Measurements from ENCODE around the gene DCP2. TPM values are rescaled to one million over a fixed set of nuclear protein-coding genes. Genes with fewer than 3 reads are reported as not detected.

DCP2 gene
- total and polyA plus RNA-seq, 2 experiments from 2014 or later: 17.6 to 23.9 TPM

DNA sequence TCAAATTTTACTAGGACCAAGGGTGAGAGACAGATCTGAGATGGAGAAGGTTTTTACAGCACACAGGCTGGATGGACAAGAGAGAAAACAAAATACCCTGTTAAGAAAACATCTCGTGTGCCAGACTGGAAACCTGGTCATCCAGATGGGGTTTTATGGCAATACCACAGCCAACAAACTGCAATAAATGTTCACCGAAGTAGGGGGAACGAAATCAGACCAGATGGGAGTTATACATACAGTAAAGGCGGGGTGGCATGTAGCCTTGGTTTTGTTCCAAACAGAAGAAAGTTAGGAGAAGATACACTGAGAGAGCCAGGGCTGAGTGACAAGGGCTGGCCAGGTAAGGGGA, 63.3 kb downstream of the DCP2 start:
- no peaks in the 10 kb centered on the region for H3K27me3 ChIP-seq
- no peak for DNase-seq (ENCODE audit: low read depth in 1 of 2, low spot score in 1 of 2)
- TF ChIP-seq, protein P1, sequence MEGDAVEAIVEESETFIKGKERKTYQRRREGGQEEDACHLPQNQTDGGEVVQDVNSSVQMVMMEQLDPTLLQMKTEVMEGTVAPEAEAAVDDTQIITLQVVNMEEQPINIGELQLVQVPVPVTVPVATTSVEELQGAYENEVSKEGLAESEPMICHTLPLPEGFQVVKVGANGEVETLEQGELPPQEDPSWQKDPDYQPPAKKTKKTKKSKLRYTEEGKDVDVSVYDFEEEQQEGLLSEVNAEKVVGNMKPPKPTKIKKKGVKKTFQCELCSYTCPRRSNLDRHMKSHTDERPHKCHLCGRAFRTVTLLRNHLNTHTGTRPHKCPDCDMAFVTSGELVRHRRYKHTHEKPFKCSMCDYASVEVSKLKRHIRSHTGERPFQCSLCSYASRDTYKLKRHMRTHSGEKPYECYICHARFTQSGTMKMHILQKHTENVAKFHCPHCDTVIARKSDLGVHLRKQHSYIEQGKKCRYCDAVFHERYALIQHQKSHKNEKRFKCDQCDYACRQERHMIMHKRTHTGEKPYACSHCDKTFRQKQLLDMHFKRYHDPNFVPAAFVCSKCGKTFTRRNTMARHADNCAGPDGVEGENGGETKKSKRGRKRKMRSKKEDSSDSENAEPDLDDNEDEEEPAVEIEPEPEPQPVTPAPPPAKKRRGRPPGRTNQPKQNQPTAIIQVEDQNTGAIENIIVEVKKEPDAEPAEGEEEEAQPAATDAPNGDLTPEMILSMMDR (IDR thresholded peaks at IDR 0.05; ENCODE audit: low read depth, low read length): no peak
- no peak overlapping the region for H3K27ac ChIP-seq
- peaks cover 25% of the 10 kb centered on the region for H3K36me3 ChIP-seq
- no peak overlapping the region for H3K4me3 ChIP-seq
- peaks cover 7% of the 10 kb centered on the region for H3K4me1 ChIP-seq (ENCODE audit: low read depth)
- no peaks in the 10 kb centered on the region for H3K9me3 ChIP-seq (ENCODE audit: low read depth)

DNA sequence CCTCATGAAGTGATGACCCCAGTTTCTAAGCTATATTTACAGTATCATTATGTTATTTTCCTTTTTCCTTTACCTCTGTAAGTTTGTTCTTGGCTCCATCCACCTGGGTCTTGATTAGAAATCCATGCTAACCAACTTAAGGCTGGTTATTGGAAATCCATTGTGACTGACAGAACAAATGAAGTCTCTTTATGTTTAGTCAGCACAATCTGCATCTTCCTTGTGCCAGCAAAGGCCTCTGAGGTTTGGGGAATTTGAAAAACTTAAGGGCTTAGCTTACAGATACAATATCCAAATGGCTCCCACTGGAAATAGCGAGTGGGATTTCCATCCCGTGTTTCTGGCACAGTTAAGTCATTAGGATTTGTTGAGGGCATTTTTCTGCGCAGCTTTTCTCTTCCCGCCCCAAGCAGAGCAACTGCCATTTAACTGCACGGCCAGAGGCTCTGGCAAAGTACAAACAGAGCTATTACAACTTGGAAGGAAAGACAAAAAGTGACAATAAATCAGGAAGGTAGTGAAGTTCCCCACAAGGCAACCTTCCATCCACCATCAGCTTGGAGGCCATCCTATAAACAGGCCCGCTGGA, 64.2 kb downstream of the DCP2 start:
- Histone ChIP-seq H3K9me3 (ENCODE audit: low read depth) (no peaks in the 10 kb centered on the region), H3K4me3 (no peak overlapping the region), H3K4me1 (ENCODE audit: low read depth) (peaks cover 7% of the 10 kb centered on the region), H3K36me3 (peaks cover 25% of the 10 kb centered on the region), H3K27ac (no peak overlapping the region), H3K27me3 (no peaks in the 10 kb centered on the region)
- TF ChIP-seq, protein P1 (IDR thresholded peaks at IDR 0.05; ENCODE audit: low read depth, low read length): no peak
- DNase-seq (ENCODE audit: low read depth in 1 of 2, low spot score in 1 of 2): no peak

- DNase-seq (ENCODE audit: low read depth in 1 of 2, low spot score in 1 of 2): no peak
- H3K27ac ChIP-seq: peak overlapping the region; percentile 55
- TF ChIP-seq, protein P1 (IDR thresholded peaks at IDR 0.05; ENCODE audit: low read depth, low read length): no peak
- peaks cover 7% of the 10 kb centered on the region for H3K4me1 ChIP-seq (ENCODE audit: low read depth)
- peaks cover 22% of the 10 kb centered on the region for H3K36me3 ChIP-seq
- no peaks in the 10 kb centered on the region for H3K27me3 ChIP-seq
- no peaks in the 10 kb centered on the region for H3K9me3 ChIP-seq (ENCODE audit: low read depth)
- H3K4me3 ChIP-seq: no peak overlapping the region
These were observed 66.1 kb downstream of the DCP2 start for GRCh38 chr5:113042491-113043243.

DNA sequence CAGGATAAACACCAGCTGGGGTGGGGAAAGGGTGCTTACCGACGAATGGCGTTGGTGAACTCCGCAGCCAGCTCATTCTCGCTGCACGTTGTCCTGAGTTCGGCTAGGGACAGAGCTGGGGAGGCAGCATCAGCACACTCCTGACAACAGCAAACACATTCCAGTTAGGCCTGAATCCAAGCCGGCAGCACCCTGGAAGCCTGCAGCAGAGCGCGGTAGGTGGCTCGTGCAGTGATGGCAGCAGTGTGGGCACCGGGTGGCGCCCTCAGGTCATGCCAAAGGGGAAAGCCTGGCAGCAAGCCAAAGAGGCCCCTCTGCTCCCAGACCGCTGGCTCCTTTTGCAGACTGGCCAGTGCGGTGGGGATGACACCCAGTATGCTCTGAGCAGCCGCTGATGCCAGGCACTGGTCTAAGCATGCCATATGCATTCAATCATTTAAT, 66.9 kb downstream of the DCP2 start:
- peaks cover 7% of the 10 kb centered on the region for H3K4me1 ChIP-seq (ENCODE audit: low read depth)
- H3K9me3 ChIP-seq (ENCODE audit: low read depth): no peaks in the 10 kb centered on the region
- peaks cover 29% of the 10 kb centered on the region for H3K36me3 ChIP-seq
- TF ChIP-seq, protein P1 (IDR thresholded peaks at IDR 0.05; ENCODE audit: low read depth, low read length): no peak
- peak overlapping the region; percentile 55 for H3K27ac ChIP-seq
- H3K4me3 ChIP-seq: no peak overlapping the region
- no peaks in the 10 kb centered on the region for H3K27me3 ChIP-seq
- peak; percentile 54 to 60 for DNase-seq (ENCODE audit: low read depth in 1 of 2, low spot score in 1 of 2)

DNA sequence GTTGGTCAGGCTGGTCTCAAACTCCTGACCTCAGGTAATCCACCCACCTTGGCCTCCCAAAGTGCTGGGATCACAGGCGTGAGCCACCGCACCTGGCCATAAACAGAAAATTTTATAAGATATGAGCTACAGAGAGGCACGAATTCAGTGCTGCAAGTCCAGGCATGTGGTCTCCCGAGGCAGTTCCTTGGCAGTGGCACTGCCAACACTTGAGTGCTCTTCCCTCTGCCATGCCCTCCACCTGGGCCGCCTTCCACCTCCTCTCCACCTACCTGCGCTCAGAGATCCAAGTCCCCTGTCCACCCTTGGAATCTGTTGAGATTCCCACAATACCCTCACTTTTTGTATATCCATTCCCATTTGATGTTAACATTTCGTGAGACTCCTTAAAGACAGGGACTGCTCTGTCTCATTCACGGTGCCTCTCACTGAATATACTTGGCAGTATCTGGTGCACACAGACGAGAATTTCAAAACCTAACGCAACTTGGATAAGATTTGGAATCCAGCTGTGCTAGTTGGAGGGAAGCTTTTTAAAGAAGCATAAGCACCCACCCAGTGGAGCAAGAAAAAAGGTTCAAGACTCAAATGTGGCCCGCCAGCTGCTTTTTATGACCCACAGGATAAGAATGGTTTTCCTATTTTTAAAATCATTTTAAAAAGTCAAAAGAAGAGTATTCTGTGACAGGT, 68.3 kb downstream of the DCP2 start:
- H3K27me3 ChIP-seq: no peaks in the 10 kb centered on the region
- TF ChIP-seq, protein P1 (IDR thresholded peaks at IDR 0.05; ENCODE audit: low read depth, low read length): no peak
- H3K27ac ChIP-seq: no peak overlapping the region
- peaks cover 26% of the 10 kb centered on the region for H3K36me3 ChIP-seq
- no peaks in the 10 kb centered on the region for H3K9me3 ChIP-seq (ENCODE audit: low read depth)
- H3K4me3 ChIP-seq: no peak overlapping the region
- DNase-seq (ENCODE audit: low read depth in 1 of 2, low spot score in 1 of 2): no peak
- peaks cover 7% of the 10 kb centered on the region for H3K4me1 ChIP-seq (ENCODE audit: low read depth)

Data from cardiac muscle cell (in vitro differentiated cells and primary cell).